CD1c-positive myeloid dendritic cell (primary cell): ENCODE measurements around the gene L3MBTL4.
"Not testable (repeated sequence)": the region's sequence is repeated elsewhere in the genome, so short reads cannot be mapped to it uniquely, and the experiment has no call there.

Experiments
- DNase-seq: peaks from one replicate; pipeline ENCODE4 v3.0.0-alpha.2; 2016; ENCODE audit errors: extremely low spot score

L3MBTL4 gene

DNA sequence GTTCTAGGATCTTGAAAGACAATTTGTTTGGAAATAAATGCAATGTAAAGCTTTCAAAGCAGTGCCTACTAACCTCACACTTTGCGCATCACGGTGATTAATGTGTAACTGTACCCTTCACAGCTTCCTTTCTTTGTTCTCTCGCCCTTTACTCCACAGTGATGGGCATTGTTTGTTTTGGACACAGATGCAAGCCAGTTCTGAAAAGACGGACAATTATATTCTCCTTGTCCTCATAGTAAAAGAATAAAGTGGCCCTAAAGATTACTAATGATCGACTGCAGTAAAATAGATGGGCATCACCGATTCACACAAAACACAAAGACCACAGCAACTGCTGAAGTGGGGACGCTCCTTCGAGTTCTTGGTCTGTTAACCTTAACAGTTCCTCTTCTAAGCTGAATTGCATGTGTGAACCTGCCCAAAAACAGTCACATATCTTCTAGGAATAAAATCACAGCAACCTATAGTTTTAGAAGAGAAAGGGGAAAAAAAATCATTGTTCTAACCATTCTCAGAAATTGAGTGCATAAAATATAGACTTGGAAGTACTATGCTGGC lies 7.7 kb downstream of the L3MBTL4 start:
- DNase-seq, result no peak

DNA sequence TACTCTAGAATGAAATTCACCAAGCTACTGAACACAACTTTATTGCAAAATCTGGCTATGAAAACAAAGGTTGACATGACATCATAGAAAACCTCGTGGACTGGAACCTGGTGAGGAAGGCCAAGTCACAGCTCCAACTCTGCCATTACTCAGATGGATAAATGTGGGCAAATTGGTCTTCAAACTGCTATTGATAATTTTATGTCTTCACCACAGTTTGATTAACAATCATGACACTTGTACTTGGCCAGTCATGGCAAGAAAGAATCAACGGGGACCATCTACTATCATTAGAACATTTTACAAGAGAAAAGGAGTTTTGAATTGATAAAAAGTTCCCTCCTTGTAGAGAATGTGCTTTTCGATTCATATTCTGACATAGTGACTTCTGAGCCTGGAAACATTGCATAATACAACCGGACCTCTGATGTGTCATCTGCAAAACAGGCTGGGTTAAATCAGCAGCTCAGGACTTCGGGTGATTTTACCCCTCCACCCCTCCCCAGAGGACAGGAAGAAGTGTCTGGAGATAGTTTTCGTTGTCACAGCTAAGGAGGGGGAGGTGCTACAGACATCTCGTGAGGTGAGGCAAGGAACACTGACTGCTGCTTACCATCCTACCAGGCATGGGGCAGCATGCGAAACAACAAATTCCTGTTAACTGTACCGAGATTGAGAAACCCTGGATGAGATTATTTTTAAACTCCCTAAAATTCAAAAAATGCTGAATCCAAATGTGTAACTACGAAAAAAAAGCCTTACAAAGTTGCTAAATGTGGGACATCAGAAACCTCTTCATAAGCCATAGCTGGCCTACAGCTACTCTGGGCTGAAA lies 8.4 kb downstream of the L3MBTL4 start:
- DNase-seq, result peak; percentile 48

DNA sequence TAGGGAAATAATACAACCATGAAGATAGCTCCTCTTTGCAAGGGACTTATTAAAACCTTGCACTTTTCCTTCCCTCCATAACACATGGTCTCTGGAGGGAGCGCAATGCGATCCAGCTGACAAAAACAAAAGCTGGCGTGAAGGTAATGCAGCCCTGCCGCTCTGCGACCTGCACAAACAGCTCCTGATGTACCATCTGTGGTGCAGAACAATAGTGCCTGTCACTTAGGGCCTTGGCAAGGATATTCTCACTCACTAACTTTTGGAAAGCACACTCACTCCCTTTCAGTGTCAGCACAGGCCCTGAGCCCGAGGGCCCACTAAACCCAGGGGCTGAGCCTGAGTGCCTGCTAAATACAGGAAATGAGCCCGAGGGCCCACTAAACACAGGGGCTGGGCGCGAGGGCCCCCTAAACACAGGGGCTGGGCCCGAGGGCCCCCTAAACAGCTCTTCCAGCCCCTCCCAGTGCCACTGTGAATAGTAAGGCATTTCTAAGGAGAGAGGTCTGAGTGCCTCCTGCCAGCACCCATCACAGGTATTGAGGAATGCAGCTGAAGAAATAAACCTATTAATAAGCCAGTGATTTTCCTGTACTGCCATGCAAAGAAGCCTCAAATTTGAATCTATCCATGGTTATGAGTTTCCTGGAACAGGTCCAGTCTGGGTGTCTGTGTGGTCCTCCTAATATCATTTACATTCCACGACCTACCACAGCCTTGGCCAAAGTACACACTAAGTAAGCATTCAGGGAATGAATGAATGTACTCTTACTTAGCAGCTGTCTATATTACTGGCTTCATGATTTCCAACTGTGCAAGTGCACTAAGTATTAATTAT lies 9.3 kb downstream of the L3MBTL4 start:
- DNase-seq, result no peak

DNA sequence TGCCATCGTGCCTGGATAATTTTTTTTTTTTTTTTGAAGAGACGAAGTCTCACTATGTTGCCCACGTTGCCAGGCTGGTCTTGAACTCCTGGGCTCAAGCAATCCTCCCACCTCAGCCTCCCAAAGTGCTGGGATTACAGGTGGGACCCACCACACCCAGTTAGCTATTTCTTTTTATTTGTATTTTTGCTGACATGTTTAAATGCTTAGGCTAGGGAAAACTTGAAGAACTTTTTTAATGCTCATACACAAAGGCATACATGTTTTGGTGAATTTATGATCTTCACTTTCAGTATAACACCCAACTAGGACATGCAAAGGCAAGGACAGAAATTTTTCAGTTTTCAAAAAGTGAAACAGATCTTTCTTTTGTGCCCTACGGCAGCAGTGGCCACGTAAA lies 9.9 kb downstream of the L3MBTL4 start:
- no peak for DNase-seq

DNA sequence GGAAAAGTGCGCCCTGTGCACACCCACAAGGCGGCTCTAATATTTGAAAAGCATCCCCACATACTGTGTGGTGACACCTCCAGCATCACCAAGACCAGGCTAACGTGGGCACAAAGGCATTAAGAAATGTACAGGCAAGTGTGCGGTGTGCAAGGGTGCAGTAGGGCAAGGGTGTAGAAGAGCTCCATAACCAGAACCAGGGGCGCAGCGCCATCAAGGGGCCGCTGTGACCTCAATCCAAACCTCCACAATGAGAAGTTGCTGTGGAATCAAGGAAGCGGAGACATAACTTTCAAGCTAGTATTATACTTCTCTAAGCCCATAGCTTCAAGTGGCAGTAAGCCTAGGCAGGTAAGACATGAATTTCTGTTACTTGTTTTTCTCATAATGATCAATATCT lies 13.0 kb downstream of the L3MBTL4 start:
- no peak for DNase-seq

DNA sequence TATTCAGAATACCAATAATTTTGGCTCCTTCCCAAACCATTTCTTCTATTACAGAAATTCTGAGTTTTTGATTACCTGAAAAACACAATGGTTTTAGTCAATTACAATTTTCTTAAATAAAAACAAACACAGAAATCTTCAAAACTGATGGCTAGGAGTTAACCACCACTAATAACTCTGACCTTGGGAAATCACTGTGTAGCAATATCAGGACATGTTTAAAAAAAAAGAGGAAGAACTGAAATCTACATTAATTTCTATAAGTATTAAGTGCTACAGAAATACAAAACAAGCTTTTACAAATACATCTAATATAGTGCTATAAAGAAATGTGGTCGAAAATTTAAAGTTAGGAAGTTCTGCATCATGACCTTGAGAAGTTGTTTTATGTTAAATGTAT lies 14.9 kb downstream of the L3MBTL4 start:
- peak; percentile 32 for DNase-seq

- DNase-seq, result no peak
Observed at GRCh38 chr18:6397931-6398566, 16.7 kb downstream of the L3MBTL4 start.

GRCh38 chr18:6396847-6397246 lies 17.9 kb downstream of the L3MBTL4 start:
- no peak for DNase-seq

GRCh38 chr18:6396276-6396675 lies 18.4 kb downstream of the L3MBTL4 start:
- no peak for DNase-seq

- DNase-seq, result no peak
Observed at GRCh38 chr18:6389005-6389404, 25.7 kb downstream of the L3MBTL4 start.

GRCh38 chr18:6382963-6383362 lies 31.7 kb downstream of the L3MBTL4 start:
- DNase-seq, result no peak

- DNase-seq, result not testable (repeated sequence)
Observed at GRCh38 chr18:6377473-6377872, 37.2 kb downstream of the L3MBTL4 start.

DNA sequence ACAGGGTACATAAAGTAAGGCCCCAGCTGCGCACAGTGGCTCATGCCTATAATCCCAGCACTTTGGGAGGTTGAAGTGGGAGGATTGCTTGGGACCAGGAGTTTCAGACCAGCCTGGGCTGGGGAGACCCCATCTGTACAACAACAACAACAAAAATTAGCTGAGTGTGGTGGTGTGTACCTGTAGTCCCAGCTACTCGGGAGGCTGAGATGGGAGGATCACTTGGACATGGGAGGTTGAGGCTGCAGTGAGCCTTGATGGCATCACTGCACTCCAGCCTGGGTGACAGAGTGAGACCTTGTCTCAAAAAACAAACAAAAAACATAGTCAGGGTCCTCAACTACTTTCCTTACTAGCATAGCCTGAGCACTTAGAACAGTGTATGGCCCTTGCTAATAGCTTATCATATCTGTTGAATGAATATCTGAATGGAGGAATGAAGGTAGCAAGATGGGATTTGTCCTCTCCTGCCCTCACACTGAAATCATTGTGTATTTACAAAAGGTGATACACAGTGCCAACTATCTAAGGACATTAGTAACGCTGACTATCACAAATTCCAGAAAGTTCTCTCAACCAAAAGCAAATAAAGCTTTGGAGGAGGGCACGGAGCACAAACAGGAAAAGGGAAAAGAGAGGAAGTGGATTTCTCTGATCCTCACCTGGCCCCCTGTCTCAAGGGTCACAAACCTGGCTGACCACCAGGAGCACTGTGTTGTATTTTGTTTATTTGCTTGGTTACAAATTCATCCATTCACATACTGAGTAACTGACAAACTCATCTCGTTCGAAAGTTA lies 38.1 kb downstream of the L3MBTL4 start:
- DNase-seq, result no peak

GRCh38 chr18:6374935-6375529 lies 39.7 kb downstream of the L3MBTL4 start:
- no peak for DNase-seq

DNA sequence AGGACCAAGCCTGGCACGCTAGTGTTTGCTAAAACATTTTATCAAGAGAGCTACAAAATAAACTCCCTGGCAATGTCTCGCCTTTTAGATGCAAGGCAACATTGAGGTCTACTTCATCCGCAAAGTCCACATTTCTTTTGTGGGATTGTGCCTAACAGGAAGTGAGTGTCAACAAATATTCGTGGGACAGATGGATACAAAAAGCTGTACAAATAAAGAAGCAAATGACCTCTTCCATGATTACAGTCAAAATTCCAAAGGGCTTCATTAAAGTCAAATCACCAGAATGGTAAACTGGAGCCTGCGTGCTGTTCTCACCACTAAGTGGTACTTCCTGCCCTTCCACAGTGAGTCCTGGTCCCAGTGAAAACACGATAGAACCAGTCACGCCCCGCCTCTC lies 40.4 kb downstream of the L3MBTL4 start:
- no peak for DNase-seq

DNA sequence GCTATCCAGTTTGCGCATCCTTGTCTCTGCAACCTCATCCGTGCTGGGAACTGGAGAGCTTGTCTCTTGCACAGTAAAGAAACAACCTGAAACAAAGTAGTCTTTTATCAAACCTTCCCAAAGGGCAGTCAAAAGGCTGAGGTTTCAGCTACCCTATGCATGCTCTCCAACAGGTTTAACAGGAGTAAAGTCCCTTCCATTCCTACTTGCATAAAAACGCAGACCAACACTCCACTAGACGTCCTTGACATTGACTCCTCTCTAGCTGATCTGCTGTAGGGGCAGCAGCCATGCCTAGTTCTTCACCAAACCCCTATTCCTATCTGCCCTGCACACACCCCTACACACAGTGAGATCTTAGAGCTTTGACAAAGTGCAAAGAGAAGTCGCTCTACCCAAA lies 41.5 kb downstream of the L3MBTL4 start:
- DNase-seq, result no peak

- no peak for DNase-seq
Observed at GRCh38 chr18:6370886-6371635, 43.6 kb downstream of the L3MBTL4 start.

DNA sequence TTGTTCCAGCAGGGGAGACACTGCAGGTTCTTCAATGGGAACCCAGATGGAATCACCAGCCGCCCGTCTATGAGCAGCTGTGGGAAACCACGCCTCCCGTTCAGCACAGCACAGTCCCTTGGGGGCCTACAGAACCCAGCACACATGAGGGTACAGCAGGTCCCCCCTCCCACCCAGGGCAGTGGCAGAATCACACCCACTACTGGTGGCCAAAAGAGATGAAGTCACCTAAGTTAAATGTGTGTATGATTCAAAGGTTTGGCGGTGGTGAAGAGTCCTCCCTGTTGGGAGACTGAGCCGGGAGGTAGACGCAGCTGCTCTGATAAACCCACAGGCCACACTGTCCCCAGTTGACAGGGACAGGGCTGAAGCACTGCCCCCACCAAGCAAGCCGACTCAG lies 44.3 kb downstream of the L3MBTL4 start:
- no peak for DNase-seq

- DNase-seq, result no peak
Observed at GRCh38 chr18:6368017-6368416, 46.7 kb downstream of the L3MBTL4 start.

DNA sequence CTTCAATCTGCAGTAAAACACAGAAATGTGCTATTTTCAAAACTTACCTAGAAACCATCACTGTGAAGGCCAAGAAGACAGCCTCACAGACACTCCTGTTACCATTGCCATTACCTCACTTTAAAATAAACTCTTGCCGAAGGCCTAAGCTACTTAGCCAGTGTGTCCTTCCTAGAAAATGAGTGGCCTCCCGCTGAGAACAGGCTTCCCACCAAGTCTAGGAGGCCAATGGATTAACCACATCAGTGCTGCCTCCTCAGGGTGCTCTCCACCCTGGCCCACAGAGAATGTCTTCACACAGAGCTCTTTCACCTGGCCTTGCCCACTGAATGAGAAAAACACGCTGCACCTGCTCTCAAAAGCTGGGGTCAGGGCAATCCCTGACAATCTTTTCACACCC lies 47.5 kb downstream of the L3MBTL4 start:
- DNase-seq, result no peak
